HEK293T (cell line): ENCODE results near the gene CEP164.

ENCODE experiments used
- FOXM1 ChIP-seq: fragments of 450-650 bp; IDR thresholded peaks from 2 replicates; pipeline ENCODE4 v1.6.1; 2017; ENCODE audit warnings: mild to moderate bottlenecking, borderline replicate concordance
- SP1 ChIP-seq: fragments of 450-650 bp; IDR thresholded peaks from 2 replicates; pipeline ENCODE4 v1.6.1; 2017

DNA sequence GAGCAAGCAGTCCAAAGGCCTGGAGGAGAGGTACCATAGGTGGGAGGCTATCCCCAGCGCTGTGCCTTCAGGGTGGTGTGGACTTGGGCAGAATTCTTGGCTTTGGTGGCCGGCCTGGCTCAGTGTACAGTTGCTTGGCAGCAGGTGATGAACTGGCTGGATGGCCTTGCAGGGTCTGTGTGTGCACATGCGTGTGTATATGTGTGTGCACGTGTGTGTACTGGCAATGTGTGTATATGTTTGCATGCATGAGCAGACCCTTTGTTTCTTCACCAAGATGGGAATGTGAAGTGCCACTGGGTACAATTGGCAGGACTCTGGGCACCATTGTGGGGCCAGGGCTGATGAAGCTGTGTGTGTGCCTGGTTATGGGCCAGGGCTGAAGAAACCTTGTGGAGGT lies 53.0 kb downstream of the CEP164 start:
- TF ChIP-seq SP1, result no peak
- no peak for TF ChIP-seq FOXM1
